ENCODE measurements around the gene BRMS1L. TPM values are rescaled to one million over a fixed set of nuclear protein-coding genes. Genes with fewer than 3 reads are reported as not detected.

Gene BRMS1L
- total RNA-seq, 1 experiment from 2014 or later, result 4.8 TPM

GRCh38 chr14:35825968-35826217 lies 245 bp upstream of the BRMS1L start:
- intact Hi-C loops (cut with micrococcal nuclease), result loop anchor here (1.0 to 5.0 kb wide), 3 partner anchors 52 to 241 kb away; no protein-coding TSS in a partner anchor
- no peak overlapping the region for H3K27ac ChIP-seq (ENCODE audit: low read length)
- TF ChIP-seq CTCF (conservative IDR thresholded peaks at IDR 0.05; ENCODE audit: low read depth, low read length) (no peak), EZH2phosphoT487 (IDR thresholded peaks at IDR 0.05; ENCODE audit: borderline replicate concordance, low read length) (no peak)
- peak overlapping the region; percentile 52 for H3K9ac ChIP-seq (ENCODE audit: low read length)
- no peaks in the 10 kb centered on the region for H3K27me3 ChIP-seq (ENCODE audit: low read length)
- ATAC-seq (no peak), DNase-seq (no peak)
- H3K9me2 ChIP-seq (replicated peaks; ENCODE audit: low read length), result no peaks in the 10 kb centered on the region
- H3K9me3 ChIP-seq (ENCODE audit: low read length), result no peaks in the 10 kb centered on the region
- H3K4me2 ChIP-seq (ENCODE audit: low read length), result peak overlapping the region; percentile 97
- H3K4me1 ChIP-seq (ENCODE audit: insufficient read depth, low read length), result peaks cover 7% of the 10 kb centered on the region; the same call in 1 of the 2 replicates
- BruUV-seq (replicated peaks), result no TSS peak
- CTCF ChIA-PET, result interaction anchor here (0.5 to 1.7 kb wide), 9 partner anchors 8 to 1041 kb away, joined by 3 to 10 read pairs (median 4); no protein-coding TSS in a partner anchor
- POLR2A ChIA-PET (ENCODE audit: unreplicated experiment), result interaction anchor here (0.6 to 1.2 kb wide), 12 partner anchors 17 to 1274 kb away, joined by 3 to 22 read pairs (median 5); partner anchors contain the start of genes BAZ1A, MBIP and RALGAPA1
- H2AFZ ChIP-seq (ENCODE audit: low read length), result peak overlapping the region; percentile 76
- H3K79me2 ChIP-seq (ENCODE audit: low read length), result peaks cover 26% of the 10 kb centered on the region
- peak overlapping the region; percentile 91 for H3K4me3 ChIP-seq (ENCODE audit: low read length)
- no peaks in the 10 kb centered on the region for H3F3A ChIP-seq (ENCODE audit: low read length, unreplicated experiment)
- peaks cover 6% of the 10 kb centered on the region; the same call in 1 of the 2 replicates for H4K20me1 ChIP-seq (ENCODE audit: low read length)
- H3K36me3 ChIP-seq (ENCODE audit: low read depth, low read length), result no peaks in the 10 kb centered on the region

GRCh38 chr14:35826952-35827416 lies 846 bp downstream of the BRMS1L start:
- DNase-seq (no peak), ATAC-seq (no peak)
- H3K4me3 ChIP-seq (ENCODE audit: low read length), result peak overlapping the region; percentile 91
- peaks cover 30% of the 10 kb centered on the region for H3K79me2 ChIP-seq (ENCODE audit: low read length)
- peaks cover 7% of the 10 kb centered on the region; the same call in 1 of the 2 replicates for H3K4me1 ChIP-seq (ENCODE audit: insufficient read depth, low read length)
- peaks cover 5% of the 10 kb centered on the region; the same call in 1 of the 2 replicates for H3K36me3 ChIP-seq (ENCODE audit: low read depth, low read length)
- no peaks in the 10 kb centered on the region for H3K9me2 ChIP-seq (replicated peaks; ENCODE audit: low read length)
- H3K4me2 ChIP-seq (ENCODE audit: low read length), result peak overlapping the region; percentile 97
- H3F3A ChIP-seq (ENCODE audit: low read length, unreplicated experiment), result no peaks in the 10 kb centered on the region
- H3K27ac ChIP-seq (ENCODE audit: low read length), result no peak overlapping the region
- POLR2A ChIA-PET (ENCODE audit: unreplicated experiment), result interaction anchor here (0.6 kb wide), 1 partner anchor 781 kb away, joined by 5 read pairs; no protein-coding TSS in a partner anchor
- H3K9ac ChIP-seq (ENCODE audit: low read length), result peak overlapping the region; percentile 96
- BruUV-seq (replicated peaks), result no TSS peak
- CTCF ChIA-PET, result interaction anchor here (0.9 to 1.7 kb wide), 3 partner anchors 9 to 78 kb away, joined by 3 to 4 read pairs (median 4); no protein-coding TSS in a partner anchor
- H3K27me3 ChIP-seq (ENCODE audit: low read length), result no peaks in the 10 kb centered on the region
- TF ChIP-seq EZH2phosphoT487 (IDR thresholded peaks at IDR 0.05; ENCODE audit: borderline replicate concordance, low read length), result no peak
- H4K20me1 ChIP-seq (ENCODE audit: low read length), result peaks cover 10% of the 10 kb centered on the region; the same call in 1 of the 2 replicates
- peak overlapping the region; percentile 94 for H2AFZ ChIP-seq (ENCODE audit: low read length)
- no peaks in the 10 kb centered on the region for H3K9me3 ChIP-seq (ENCODE audit: low read length)
- intact Hi-C loops (cut with micrococcal nuclease), result loop anchor here (1.0 to 5.0 kb wide), 3 partner anchors 51 to 240 kb away; no protein-coding TSS in a partner anchor

- Histone ChIP-seq H3K79me2 (ENCODE audit: low read length) (peaks cover 30% of the 10 kb centered on the region), H3K36me3 (ENCODE audit: low read depth, low read length) (peaks cover 5% of the 10 kb centered on the region; the same call in 1 of the 2 replicates), H3K27me3 (ENCODE audit: low read length) (no peaks in the 10 kb centered on the region), H3F3A (ENCODE audit: low read length, unreplicated experiment) (no peaks in the 10 kb centered on the region), H3K9ac (ENCODE audit: low read length) (peak overlapping the region; percentile 96; the same call in 1 of the 2 replicates), H3K4me1 (ENCODE audit: insufficient read depth, low read length) (peaks cover 7% of the 10 kb centered on the region; the same call in 1 of the 2 replicates), H4K20me1 (ENCODE audit: low read length) (peaks cover 10% of the 10 kb centered on the region; the same call in 1 of the 2 replicates), H3K4me2 (ENCODE audit: low read length) (peak overlapping the region; percentile 97), H2AFZ (ENCODE audit: low read length) (no peak overlapping the region), H3K4me3 (ENCODE audit: low read length) (peak overlapping the region; percentile 91), H3K9me2 (replicated peaks; ENCODE audit: low read length) (no peaks in the 10 kb centered on the region), H3K9me3 (ENCODE audit: low read length) (no peaks in the 10 kb centered on the region), H3K27ac (ENCODE audit: low read length) (no peak overlapping the region)
- ChIA-PET CTCF (no interaction called here), POLR2A (ENCODE audit: unreplicated experiment) (no interaction called here)
- ATAC-seq, result no peak
- intact Hi-C loops (cut with micrococcal nuclease), result loop anchor here (5.0 kb wide), 2 partner anchors 124 to 239 kb away; no protein-coding TSS in a partner anchor
- no peak for TF ChIP-seq EZH2phosphoT487 (IDR thresholded peaks at IDR 0.05; ENCODE audit: borderline replicate concordance, low read length)
- TF ChIP-seq EZH2 (IDR thresholded peaks at IDR 0.05; ENCODE audit: low read length, unreplicated experiment), result no peak
- TF ChIP-seq CTCF (conservative IDR thresholded peaks at IDR 0.05; ENCODE audit: low read depth, low read length), result no peak
- no peak for DNase-seq
- no TSS peak for BruUV-seq (replicated peaks)
Measured at GRCh38 chr14:35827678-35828472, 1.7 kb downstream of the BRMS1L start.

All from PC-3 (cell line).